HG03066 (cell line): ENCODE measurements around the gene DGKB.

ENCODE experiments used
- ATAC-seq: cut with Tn5 transposase; IDR thresholded peaks from one replicate; pipeline ENCODE4 v1.9.1; 2021; ENCODE audit warnings: low read depth; ENCODE audit not compliant: unreplicated experiment

DGKB gene

GRCh38 chr7:14252458-14252857, 650.1 kb downstream of the DGKB start:
- no peak for ATAC-seq

GRCh38 chr7:14242175-14242574, 660.4 kb downstream of the DGKB start:
- ATAC-seq = no peak

DNA sequence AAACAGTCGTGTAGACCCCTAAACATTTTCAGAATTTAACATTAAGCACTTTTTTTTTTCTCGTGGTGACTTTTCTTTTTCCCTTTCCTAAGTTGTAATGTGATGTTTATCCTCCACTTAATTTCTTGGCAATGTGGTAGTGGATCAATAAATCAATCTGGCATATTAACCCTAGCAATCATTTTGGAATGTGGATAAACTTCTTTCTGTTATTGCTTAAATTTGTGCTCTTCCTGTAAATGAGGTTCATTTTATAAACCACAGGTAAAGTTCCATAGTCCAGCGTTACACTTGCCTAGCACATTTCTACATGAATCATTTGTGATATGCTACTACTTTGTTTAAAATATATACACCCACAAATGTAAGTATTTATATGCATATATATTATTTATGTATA, 665.7 kb downstream of the DGKB start:
- ATAC-seq = no peak

DNA sequence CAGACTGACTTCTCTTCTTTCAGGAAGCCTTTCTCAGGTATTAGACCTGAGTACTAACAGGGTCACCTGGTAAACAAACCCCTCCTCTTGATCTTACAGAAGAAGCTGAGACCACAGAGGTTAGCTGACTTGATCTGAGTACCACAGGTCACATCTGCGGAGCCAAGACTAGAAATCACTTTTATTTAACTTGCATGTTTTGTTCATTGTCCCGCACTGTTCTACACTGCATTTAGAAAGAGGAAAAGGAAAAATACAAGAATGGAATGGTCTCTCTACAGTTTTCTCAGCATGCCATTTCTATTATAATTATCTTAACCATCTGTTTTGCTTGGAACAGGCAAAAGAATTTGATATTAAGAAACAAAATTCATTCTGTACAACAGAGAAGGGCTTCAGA, 667.5 kb downstream of the DGKB start:
- ATAC-seq = no peak

DNA sequence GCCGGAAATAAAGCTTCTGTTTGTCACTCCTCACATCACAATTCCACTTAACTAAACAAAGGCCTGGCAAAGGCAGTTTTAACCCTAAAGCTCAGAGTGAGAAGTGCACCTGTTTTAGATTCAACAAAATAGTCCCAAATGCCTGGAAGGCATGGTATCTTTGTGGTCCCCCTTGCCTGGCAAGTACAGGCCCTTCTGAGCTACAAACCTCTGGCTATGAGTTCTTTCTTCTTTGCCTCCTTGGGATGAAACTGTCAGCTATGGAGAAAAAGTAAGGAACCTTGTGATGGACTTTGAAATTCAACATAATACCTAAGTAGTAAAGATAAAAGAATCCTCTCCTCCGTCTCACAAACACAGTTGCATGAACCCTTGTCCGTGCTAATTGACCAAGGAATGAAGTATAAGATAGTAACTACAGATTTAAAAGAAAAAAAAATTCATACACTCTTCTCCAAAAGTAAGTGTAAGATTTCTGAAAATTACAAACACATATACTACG, 668.6 kb downstream of the DGKB start:
- ATAC-seq = no peak

DNA sequence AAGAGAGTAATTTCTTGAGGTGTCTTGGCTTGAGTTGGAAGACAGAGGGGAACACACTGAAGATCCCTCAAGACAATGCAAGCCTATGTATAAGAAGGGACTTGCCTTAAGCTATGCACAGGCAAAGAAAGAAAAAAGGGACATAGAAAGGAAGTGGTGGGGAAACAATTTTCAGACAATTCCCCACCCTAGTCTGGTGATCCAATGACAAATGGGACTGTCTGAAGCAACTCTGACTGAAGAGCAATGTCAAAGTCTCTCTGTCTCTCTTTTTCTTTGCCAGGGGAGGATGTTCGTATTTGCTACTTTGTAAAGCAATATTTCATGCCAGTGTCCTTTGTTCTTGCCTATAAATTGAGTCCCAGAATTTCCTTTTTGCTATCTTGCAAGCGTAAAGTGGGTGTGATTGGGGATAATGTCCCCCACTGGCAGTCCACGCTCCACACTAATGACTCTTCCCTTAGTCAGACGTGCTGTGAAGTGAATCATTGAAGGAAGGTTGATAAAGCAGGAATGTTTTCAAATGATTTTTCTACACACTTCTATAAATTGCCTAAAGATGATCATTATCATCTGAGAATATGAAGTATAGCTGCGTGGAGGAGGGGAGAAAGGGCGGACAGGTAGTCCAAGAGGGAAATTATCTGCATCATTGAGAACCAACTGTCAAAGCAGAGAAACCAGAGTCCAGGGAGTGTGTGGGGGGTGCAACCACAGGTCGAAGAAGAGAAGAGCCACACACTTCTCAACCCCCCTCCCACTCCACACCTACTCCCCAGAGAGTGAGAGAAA, 669.3 kb downstream of the DGKB start:
- no peak for ATAC-seq

- ATAC-seq = no peak
Observed at GRCh38 chr7:14229047-14229446, 673.5 kb downstream of the DGKB start.

GRCh38 chr7:14228341-14228740, 674.2 kb downstream of the DGKB start:
- no peak for ATAC-seq

- ATAC-seq = no peak
Observed at GRCh38 chr7:14226126-14226525, 676.4 kb downstream of the DGKB start.

DNA sequence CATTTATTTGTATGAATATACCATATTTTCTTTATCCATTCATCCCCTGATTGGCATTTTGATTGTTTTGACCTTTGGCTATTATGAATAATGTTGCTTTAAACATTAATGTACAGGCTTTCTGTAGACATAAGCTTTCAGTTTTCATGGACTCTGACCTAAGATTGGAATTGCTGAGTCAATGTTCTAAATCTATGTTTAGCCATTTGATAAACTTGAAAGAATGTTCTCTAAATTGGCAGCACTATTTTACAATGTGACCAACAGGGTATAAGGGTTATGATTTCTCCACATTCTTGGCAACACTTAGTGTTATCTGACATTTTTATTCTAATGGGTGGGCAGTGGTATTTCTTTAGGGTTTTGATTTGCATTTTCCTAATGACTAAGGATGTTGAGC, 683.4 kb downstream of the DGKB start:
- ATAC-seq = no peak

DNA sequence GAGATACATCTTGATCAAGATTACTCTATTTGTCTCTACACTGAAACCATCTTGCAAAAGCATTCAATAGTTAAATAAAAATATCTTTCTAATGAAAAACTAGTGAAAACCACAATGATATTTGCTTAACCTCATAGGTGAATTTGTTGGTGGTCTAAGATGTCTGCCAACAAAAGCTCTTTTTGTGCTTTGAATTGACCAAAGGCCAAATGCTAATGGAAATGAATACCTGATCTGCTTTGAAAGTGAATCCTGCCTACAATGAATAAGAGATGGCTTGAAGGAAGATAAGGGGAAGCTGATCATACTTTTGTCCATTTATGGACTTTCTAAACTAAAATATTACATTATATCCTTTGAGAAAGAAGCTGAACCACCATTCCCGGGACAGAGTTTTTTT, 684.2 kb downstream of the DGKB start:
- ATAC-seq = no peak

DNA sequence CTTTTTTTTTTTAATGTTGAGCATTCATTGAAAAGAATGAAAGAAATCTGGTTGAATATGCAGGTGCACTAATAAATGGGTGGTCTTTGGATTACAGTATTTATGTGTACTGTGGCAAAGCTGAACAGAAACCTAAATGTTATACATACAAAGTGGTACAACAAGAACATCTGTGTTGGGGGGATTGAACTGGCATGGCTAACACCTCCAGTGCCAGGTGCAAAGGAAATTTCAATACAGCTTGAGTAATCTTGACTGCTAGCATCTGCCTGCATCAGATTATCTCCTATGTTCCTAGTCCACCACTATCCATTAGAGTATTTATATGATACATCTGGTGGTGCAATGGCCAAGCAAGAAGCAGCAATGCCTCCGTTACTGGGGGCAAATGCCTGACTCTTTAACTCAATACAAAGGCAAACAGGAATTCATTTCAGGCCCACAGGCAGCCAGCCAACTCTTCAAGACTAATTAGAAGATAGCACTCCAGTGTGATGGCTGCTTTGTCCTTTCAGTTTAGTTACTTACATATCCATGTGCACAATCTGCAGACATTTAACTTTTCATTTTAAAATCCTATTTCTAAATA, 692.6 kb downstream of the DGKB start:
- ATAC-seq = no peak

- ATAC-seq = no peak
Observed at GRCh38 chr7:14207711-14208110, 694.8 kb downstream of the DGKB start.

- ATAC-seq = no peak
Observed at GRCh38 chr7:14207138-14207537, 695.4 kb downstream of the DGKB start.

- no peak for ATAC-seq
Observed at GRCh38 chr7:14206121-14206520, 696.4 kb downstream of the DGKB start.

- ATAC-seq = no peak
Observed at GRCh38 chr7:14201353-14201752, 701.2 kb downstream of the DGKB start.

DNA sequence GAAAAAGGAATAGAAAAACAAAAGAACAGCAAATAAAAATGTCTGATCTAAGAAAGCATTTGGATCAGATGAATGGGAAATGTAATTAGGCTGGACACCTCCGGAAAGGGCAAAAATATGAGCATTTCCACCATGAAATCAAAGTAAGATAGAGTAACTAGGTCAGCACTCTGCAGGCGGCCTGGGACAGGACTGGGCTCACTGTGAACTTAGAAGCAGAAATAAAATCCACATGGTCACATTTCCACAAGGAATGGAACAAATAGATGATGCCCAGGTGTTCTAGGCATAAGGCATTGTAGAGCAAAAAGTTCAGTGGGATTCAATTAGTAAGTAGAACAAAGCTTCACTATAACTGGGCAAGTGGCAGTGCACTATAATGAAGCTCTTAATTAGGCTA, 703.2 kb downstream of the DGKB start:
- ATAC-seq = no peak

GRCh38 chr7:14197280-14197679, 705.3 kb downstream of the DGKB start:
- ATAC-seq = no peak

DNA sequence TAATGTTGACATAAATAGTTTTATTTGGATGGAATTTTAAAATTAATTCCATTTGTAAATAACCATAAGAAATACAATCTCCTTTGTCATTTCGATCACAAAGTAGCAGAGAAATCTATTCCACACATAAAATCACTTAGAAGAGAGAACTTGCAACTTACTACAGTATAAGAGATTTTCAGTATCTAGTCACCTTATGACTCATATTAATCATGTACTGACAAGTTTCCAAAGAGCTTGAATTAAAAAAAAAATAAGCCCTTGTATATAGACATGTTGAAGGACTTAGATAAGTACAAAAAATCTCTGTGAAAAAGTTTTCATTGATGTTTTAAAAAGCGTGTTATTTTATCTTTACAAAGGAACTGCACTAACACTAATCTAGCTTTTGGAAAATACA, 706.0 kb downstream of the DGKB start:
- no peak for ATAC-seq

GRCh38 chr7:14195871-14196270, 706.7 kb downstream of the DGKB start:
- no peak for ATAC-seq

GRCh38 chr7:14195079-14195478, 707.5 kb downstream of the DGKB start:
- ATAC-seq = no peak

DNA sequence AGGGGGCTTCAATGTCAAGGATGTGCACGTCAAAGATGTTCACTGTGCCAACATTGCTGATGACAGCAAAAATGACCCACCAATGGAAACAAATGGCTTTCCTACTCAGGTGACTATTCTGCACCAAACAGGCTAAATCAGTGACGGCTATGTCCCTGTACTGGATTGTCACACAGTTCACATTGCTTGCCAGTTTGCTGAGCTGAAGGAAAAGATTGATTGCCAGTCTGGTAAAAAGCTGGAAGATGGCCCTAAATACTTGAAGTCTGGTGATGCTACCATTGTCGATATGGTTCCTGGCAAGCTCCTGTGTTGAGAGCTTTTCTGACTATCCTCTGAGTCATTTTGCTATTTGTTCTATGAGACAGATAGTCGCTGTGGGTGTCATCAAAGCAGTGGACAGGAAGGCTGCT, 710.9 kb downstream of the DGKB start:
- ATAC-seq = no peak
